Tibial nerve (tissue), 3 donors: ENCODE measurements around the gene PTGER1.

Experiments
- POLR2A ChIP-seq, 2 donors: fragments of 450-650 bp; IDR thresholded peaks; one replicate each; pipeline ENCODE4 v1.6.1; 2017; ENCODE audit warnings: antibody characterized with exemption in 2 of 2, mild to moderate bottlenecking in 2 of 2, moderate library complexity in 2 of 2
- TF ChIP-seq, protein P1 (sequence below), 5 experiments: fragments of 200-600 bp in 3 of 5; fragments of 450-650 bp in 2 of 5; sonication (generic) in 3 of 5; IDR thresholded peaks; one replicate each; pipeline ENCODE4 v1.5.1; 2016 to 2019; ENCODE audit warnings: antibody characterized with exemption in 5 of 5, mild to moderate bottlenecking in 3 of 5, moderate library complexity in 2 of 5

DNA sequence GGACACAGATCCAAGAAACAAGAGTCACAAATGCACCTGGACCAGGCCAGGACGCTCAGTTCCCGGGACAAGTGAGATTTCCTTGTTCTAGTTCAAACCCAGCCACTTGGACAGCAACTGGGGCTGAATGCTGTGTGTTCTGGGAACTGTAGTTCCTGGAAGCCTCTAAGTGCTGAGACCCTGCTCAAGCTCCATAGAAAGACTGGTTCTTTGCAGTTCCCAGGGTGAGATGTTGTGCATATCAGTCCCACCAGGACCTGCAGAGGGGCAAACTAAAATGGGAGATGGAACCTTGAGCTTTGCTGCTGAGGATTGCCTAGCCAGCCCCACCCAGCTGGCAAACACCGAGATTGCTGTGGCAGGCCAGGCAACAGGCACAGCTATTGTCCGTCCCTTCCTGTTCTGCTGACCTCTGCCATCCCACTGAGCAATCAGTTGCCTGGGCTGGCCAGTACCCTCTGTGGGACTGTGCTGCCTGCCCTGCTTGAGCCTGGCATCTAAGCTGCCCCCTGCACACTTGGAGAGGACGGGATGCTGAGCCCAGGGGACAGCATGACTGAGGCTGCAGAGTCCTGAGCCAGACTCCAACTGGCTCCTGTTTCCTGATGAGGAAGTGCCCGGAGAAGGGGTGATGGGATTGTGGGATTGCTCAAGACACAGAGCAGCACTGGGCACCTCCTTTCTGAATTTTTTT is 22.2 kb upstream of the PTGER1 start:
- no peak for TF ChIP-seq POLR2A (IDR thresholded peaks at IDR 0.05)
- TF ChIP-seq, protein P1, sequence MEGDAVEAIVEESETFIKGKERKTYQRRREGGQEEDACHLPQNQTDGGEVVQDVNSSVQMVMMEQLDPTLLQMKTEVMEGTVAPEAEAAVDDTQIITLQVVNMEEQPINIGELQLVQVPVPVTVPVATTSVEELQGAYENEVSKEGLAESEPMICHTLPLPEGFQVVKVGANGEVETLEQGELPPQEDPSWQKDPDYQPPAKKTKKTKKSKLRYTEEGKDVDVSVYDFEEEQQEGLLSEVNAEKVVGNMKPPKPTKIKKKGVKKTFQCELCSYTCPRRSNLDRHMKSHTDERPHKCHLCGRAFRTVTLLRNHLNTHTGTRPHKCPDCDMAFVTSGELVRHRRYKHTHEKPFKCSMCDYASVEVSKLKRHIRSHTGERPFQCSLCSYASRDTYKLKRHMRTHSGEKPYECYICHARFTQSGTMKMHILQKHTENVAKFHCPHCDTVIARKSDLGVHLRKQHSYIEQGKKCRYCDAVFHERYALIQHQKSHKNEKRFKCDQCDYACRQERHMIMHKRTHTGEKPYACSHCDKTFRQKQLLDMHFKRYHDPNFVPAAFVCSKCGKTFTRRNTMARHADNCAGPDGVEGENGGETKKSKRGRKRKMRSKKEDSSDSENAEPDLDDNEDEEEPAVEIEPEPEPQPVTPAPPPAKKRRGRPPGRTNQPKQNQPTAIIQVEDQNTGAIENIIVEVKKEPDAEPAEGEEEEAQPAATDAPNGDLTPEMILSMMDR (IDR thresholded peaks at IDR 0.05) = no peak
